GM19324 (cell line): Measurements from ENCODE around the gene DAGLA.

Source experiments
- ATAC-seq: cut with Tn5 transposase; IDR thresholded peaks from one replicate; pipeline ENCODE4 v1.9.1; 2021; ENCODE audit warnings: mild to moderate bottlenecking, moderate library complexity; ENCODE audit not compliant: unreplicated experiment, low FRiP score

The DAGLA gene

DNA sequence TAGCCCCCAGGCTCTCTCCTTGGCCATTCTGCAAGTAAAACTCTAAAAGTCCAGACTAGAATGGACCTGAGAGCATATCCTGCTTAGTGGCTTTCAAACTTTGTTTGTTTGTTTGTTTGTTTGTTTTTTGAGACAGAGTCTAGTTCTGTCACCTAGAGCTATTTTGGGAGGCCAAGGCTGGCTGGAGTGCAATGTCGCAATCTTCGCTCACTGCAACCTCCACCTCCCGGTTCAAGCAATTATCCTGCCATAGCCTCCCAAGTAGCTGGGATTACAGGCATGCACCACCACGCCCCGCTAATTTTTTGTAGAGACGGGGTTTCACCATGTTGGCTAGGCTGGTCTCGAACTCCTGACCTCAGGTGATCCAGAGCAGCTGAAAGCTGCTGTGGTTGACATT is 28.9 kb downstream of the DAGLA start:
- no peak for ATAC-seq

DNA sequence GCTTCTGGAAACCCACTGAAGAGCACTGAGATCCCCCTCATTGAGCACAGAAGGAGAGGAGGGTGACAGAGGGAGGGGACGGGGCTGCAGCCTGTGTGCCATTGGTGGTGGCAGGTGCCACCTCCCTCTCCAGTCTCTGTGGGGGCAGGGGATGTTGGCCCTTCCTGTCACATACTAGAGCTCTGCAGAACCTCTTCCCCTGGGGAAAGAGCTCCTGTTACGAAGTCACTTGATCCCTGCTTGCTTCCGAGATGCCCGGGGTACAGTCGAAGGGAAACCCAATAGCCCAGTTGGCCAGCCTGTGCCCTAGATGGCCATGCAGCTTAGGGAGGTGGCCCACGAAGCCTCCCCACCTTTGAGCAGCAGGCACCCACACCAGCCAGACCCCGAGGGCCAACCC is 29.4 kb downstream of the DAGLA start:
- ATAC-seq, result no peak

DNA sequence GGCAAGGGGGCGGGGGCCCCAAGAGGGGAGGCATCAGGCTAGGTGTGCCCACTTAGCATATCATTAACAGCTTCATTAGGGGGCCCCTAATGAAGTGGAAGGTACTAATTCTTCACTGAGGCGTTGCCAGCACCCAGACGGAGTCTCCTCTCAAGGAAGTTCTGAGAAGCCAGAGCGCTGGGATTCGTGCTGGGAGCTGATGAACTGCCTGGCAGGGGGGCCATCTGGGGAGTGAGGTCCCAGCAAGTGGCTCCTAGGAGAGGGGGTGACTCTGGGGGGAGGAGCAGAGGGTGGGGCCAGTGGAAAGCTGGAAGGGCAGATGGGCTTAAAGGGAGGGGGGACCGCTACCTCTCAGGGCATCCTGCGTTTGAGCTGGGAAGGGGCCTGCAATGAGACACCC is 29.8 kb downstream of the DAGLA start:
- ATAC-seq, result no peak

DNA sequence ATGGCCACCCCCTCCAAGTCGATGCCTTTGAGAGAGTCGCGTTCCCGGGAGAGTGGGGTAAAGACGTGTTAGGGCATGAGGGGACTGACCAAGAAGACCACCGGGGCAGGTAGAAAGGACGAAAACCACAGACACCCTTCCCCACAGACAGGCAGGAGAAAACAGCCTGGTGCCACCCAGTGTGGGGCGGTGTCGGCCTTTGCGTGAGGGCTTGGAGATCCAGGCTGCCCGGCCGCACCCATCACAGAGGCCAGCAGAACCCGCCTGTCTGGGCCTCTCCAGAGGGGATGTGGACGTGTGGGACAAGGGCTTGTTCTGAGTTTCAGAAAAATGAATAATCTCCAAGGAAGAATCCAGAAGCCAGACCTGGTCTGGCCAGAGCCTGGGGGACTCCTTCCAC is 30.8 kb downstream of the DAGLA start:
- ATAC-seq, result no peak

DNA sequence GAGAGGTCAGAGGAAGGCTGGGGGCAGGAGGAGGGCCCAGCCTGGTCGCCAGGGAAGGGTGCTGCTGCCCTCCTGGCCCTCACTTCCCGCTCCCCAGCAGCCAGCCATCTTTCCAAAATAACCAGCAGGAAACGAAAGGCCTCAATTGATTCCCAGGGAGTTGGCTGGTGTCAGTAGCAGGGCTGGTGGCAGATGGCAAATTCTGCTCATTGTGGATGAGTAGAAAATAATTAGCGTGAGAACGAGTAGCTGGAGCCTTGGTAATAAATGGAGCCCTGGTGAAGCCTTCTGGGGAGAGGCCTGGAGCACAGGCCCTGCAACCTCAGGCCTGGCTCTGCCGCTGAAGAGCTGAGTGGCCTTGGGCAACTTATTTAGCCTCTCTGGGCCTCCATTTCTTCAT is 31.3 kb downstream of the DAGLA start:
- ATAC-seq, result no peak

GRCh38 chr11:61712314-61712713 is 32.1 kb downstream of the DAGLA start:
- no peak for ATAC-seq

GRCh38 chr11:61712846-61713245 is 32.7 kb downstream of the DAGLA start:
- ATAC-seq, result no peak

DNA sequence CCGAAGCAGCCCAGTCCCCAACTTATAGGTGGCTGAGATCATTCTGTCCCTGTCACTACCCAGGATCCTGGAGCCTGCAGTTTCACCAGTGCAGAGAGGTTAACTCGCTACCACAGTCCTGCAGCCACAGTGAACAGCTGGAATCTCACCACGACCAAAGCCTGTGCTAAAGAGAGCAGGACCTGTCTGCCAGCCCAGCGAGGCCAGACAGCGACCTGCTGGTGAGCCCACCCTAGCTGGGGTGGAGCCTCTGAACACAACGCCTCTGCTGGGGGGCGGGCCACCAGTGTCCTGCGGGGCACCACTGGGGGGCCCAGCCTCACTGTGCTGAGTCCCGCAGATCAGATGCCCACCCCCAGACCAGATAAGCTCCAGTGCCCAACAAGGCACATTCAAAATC is 33.3 kb downstream of the DAGLA start:
- no peak for ATAC-seq

- no peak for ATAC-seq
Observed at GRCh38 chr11:61713906-61714305, 33.7 kb downstream of the DAGLA start.

GRCh38 chr11:61714316-61714715 is 34.1 kb downstream of the DAGLA start:
- ATAC-seq, result no peak

GRCh38 chr11:61714916-61715315 is 34.7 kb downstream of the DAGLA start:
- ATAC-seq, result no peak

DNA sequence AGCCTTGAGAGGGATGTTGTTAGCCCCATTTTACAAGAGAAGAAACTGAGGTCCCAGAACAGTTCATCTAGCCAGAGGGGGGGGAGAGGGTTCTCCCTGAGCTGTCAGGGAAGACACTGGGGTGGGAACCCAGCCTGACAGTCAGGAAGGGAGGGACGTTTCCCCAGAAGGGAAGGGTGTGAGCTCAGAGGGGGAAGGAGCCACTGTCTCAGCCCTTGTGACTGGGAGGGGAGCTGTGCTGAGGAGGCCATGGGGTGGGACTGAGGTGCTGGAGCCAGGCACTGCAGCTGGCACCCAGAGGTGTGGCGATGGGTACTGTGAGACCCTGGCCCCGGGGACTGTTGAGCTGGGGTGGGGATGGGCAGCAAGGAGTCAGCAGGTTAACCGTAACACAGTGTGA is 35.7 kb downstream of the DAGLA start:
- ATAC-seq, result no peak

DNA sequence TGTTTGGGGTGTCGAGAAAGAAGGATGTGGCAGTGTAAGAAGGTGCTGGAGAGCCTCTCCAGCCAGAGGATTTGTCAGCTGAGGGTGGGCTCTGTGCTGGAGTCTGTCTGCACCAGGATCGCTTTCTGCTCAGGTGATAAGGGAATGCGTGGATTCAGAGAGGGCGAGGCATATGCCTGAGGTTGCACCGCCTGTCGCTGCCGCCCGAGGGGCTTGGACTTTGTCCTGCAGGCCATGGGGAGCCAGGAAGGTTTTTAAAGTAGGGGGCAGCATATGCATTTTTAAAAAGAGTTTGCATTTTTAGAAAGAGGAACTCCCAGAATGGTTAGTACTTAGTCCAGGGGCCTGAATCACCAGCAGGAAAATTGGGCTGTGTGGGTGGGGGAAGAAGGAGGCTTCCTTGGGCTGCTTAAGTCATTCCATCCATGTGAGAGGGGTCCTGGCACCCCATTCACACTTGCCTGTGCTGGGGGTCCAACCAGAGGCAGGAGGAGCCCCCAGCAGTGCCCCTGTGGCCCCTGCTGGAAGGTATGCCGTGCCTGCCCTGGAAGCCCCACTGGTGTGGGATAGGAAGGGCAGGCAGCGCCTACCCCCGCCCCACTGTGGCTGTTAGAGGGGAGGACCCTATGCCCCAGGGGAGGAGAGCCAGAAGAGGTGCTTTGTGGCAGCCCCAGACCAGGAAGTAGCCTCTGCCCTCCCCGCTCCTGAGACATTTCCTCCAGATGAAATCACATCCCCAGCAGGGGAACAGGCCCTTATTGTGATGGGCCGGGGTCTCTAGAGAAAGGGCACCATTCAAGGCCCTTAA is 36.5 kb downstream of the DAGLA start:
- no peak for ATAC-seq

DNA sequence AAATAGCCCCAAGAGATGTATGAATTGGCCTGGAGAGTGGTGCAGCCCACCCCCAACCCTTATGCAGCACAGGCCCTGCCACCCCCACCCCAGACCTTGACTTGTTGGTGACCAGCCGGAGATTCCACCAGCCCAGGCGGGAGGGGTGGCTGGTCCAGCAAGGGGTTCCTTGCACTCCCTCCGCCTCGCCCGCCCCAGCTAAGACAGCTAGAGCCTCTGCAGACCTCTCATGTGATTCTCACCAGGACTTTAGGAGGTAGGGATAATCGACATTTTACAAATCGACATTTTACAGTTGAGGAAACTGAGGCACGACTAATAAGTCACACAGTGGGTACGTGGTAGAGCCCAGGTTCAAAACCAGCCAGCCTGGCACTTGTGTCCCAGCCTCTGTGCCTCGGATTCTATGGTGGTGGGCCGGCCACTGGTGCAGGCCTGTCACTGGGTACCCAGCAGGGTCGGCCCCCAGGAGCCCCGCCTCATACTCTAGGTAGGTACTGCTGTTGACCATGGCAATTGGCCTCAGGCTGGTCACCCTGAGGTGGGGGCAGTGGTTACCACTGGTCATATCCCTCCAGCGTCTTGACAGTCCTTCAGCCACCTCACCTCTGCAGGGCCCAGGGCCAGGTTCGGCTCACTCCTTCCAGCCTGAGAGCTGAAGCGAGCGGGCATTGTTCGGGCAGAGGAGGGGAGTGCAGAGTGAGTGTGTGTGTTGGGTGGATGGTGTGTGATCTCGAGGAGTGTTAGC is 37.3 kb downstream of the DAGLA start:
- no peak for ATAC-seq

- ATAC-seq, result no peak
Observed at GRCh38 chr11:61718046-61718531, 37.9 kb downstream of the DAGLA start.

GRCh38 chr11:61718621-61719302 is 38.6 kb downstream of the DAGLA start:
- no peak for ATAC-seq

DNA sequence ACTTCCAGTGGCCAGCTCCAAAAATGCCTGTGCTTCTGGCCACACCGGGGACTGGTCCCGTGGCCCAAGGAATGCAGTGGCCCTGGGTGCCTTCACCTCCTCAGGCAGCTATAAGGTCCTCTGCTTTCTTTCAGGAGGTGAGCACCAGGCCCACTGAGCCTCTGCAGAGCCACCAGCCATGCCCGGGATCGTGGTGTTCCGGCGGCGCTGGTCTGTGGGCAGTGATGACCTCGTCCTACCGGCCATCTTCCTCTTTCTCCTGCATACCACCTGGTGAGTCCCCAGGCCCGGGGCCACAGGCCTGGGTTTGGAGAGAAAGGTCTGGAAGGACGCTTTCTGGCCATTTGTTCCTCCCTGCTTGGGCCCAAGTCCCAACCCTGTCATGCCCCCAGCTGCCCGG is 39.8 kb downstream of the DAGLA start:
- ATAC-seq, result no peak

DNA sequence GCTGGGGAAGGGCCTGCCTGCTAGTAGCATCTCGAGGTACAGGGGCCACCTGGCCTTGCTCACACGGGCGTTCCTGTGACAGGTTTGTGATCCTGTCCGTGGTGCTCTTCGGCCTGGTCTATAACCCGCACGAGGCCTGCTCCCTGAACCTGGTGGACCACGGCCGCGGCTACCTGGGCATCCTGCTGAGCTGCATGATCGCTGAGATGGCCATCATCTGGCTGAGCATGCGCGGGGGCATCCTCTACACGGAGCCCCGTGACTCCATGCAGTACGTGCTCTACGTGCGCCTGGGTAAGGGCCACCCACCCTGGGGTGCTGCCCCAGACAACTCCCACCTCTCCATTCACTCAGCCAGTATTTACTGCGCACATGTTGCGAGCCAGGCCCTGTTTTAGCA is 40.4 kb downstream of the DAGLA start:
- ATAC-seq, result no peak

GRCh38 chr11:61724437-61724836 is 44.2 kb downstream of the DAGLA start:
- no peak for ATAC-seq

DNA sequence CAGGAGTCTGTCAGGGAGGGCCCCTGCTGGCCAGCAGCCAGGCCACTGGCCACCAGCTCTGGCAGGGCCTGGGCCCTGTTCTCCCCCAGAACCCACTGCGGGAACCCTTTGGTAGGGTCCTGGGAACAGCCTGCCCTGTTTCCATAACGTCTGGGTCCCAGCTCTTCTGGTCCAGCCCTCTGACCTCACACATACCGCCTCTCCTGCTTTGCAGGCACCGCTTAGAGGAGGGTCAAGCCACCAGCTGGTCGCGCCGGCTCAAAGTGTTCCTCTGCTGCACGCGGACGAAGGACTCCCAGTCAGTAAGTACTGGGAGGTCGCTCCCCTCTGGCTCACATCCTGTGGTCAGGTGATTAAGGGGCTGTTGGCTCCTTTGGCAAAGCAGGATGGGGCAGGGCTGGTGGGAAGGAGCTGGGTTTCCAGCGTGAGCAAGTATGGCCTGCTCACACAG is 45.6 kb downstream of the DAGLA start:
- no peak for ATAC-seq

- no peak for ATAC-seq
Observed at GRCh38 chr11:61726775-61727174, 46.6 kb downstream of the DAGLA start.
